Measurements from ENCODE around the gene FCF1. TPM values are rescaled to one million over a fixed set of nuclear protein-coding genes. Genes with fewer than 3 reads are reported as not detected.
"Not testable (repeated sequence)": the region's sequence is repeated elsewhere in the genome, so short reads cannot be mapped to it uniquely, and the experiment has no call there.

FCF1 gene
- total RNA-seq, 1 experiment from 2014 or later, result 29.9 TPM

DNA sequence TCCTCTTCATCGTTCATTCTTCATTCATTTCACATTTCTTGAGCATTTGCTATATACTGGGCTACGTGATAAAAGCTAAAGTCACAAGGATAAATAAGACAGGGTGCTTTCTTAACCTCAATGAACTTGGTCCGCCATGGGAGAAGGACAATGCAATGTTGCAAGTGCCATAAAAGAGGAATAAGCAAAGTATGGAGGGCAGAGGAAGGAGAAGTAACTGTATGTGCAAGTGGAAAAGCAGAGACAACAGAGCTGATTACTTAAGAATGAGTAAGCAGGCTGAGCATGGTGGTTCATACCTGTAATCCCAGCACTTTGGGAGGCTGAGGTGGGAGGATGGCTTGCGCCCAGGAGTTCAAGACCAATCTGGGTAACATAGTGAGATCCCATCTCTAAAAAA is 14.5 kb upstream of the FCF1 start:
- DNase-seq (ENCODE audit: low read depth), result no peak

DNA sequence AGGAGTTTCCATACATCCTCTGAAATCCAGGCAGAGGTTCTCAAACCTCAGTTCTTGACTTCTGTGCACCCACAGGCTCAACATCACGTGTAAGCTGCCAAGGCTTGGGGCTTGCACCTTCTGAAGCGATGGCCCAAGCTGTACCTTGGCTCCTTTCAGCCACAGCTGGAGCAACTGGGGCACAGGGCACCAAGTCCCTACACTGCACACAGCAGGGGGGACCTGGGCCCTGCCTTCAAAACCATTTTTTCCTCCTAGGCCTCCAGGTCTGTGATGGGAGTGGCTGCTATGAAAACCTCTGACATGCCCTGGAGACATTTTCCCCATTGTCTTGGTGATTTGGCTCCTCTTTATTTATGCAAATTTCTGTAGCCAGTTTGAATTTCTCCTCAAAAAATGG is 10.7 kb upstream of the FCF1 start:
- DNase-seq (ENCODE audit: low read depth), result no peak

DNA sequence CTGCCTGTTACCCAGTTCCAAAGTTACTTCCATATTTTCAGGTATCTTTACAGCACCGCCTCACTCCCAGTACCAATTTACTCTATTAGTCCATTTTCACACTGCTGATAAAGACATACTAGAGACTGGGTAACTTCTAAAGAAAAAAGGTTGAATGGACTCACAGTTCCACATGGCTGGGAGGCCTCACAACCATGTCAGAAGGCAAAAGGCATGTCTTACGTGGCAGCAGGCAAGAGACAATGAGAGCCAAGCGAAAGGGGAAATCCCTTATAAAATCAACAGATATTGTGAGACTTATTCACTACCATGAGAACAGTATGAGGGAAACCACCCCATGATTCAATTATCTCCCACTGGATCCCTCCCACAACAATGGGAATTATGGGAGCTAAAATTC is 9.9 kb upstream of the FCF1 start:
- no peak for DNase-seq (ENCODE audit: low read depth)

DNA sequence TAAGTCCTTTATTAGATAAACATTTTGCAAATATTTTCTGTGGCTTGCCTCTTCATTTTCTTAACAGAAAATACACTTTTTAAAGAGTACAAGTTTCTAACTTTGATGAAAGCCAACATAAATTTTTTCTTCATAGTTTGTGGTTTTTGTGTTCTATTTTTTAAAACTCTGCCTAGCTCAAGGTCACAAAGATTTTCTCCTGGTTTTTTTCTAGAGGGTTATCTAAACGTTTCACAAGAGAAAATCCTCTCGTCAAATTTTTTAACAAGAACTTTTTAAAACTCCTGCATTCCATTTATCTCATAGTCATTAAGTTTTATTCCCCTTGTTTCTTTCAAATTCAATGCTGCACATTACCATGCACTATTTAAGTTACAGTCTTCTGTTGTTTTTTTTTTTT is 8.3 kb upstream of the FCF1 start:
- DNase-seq (ENCODE audit: low read depth), result no peak

DNA sequence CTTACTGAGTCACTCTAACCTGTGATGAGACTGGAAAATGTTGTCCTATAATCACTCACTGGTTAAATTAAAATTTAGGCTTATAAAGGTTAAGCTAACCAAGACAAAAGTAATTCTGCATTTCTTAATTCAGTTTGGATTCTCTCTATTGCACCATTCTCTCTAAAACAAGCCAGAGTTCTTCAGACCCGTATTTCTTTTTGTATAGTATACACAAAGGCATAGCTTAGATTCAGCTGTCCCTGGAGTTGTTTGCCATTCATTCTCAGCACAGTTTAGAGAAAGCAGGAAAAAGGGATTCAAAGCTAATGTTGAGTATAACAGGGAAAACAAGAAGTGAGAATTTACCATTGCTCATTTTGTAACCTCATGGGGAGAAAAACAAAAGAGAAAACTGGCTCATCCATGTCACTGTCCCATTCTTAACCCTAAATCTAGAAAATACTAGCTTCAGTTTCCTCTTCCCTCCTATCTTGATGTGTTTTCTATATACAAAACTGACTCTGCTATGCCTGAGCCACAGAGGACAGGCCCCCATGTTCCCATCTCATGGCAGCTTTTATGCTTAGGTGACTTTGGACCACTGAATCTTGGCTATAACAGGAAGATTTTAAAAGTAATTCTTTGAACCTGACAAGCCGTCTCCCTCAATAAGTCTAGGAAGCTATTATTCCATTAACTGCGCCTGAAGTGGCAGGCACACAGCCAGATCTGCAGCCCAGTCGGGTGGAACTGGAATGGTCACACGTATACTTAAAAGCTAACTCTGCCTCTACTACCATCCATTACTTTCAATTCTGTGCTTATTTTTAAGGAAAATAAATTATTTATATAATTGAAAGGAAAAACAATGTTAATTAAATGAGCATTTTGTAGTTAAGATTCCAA is 7.1 kb upstream of the FCF1 start:
- no peak for DNase-seq (ENCODE audit: low read depth)

DNA sequence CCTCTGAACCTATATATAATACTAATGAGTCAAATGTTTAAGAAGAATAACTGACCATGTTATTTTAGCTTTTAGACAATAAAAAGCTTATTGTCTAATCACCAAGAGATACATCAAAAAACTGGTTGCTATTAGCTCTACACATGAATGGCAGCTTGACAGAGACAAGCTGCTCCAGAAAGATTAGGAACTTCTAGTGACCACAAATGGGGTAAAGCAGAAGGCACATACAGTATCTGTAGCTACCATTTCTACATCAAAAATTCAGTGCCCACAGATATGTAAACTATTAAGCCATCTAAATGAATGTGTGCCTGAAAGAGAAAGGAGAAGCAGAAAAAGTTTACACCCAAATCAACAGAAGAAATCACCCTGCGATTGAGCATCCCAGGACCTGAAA is 2.5 kb upstream of the FCF1 start:
- no peak for DNase-seq (ENCODE audit: low read depth)

DNA sequence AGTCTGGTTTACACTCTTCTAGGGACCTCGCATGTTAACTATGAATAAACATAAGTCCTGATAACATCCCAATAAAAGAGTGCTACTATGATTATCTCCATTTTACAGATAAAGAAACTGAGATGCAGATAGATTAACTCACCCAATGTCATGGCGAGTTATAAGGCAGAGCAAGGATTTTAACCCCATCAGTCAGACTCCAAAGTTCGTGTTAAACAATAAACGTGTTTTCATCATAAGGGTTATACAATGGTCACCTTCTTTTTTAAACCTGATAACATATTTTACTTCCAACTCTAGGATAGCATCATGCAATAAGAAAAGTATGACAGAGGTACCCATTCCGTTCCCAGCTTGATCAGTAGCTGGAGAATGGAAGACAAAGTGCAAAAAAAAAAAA is 1.3 kb upstream of the FCF1 start:
- DNase-seq (ENCODE audit: low read depth), result no peak

DNA sequence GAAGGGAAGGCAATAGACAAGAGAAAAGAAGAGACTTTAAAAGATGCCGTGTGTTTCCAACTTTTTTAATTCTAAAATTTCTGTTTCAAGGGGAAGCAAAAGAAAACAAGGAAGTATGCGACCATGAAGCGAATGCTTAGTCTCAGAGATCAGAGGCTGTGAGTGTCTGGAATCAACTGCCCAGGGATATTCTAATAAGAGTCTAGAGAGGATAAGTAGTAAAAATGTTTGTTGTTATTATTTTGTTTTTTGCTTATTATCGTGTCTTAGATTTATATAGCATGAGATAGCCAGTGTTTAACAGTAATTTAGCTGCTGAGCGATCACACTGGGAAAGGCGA is 421 bp downstream of the FCF1 start:
- no peak for DNase-seq (ENCODE audit: low read depth)

DNA sequence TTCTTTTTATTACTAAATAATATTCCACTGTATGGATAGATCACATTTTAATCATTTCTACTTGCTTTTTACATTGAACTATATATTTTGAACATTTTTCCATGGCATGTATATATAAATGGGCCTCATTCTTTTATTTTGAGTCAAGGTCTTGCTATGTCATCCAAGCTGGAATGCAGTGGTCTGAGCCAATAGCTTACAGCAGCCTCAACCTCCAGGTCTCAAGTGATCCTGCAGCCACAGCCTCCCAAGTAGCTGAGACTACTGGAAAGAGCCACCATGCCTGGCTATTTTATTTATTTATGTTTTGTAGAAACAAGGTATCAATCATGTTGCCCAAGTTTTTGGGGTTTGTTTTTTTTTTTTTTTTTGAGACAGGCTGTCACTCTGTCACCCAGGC is 7.6 kb downstream of the FCF1 start:
- DNase-seq (ENCODE audit: low read depth), result no peak

DNA sequence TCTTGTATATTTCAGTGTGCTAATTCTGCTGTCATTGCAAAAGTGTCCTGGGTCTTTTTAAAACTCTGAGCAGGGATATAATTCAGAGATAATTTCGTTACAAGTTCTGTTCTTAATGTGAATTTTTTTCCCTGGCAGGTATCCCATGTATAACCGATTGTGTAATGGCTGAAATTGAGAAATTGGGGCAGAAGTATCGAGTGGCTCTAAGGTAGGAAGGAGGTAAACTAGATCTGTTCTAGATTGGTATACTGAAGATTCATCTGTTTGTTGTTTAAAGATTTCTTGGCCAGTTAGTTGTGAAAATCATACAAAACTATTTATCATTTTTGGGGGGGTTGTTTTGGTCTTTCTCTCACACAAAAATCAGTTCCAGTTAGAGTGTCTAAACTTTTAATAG is 10.2 kb downstream of the FCF1 start:
- DNase-seq (ENCODE audit: low read depth), result no peak

DNA sequence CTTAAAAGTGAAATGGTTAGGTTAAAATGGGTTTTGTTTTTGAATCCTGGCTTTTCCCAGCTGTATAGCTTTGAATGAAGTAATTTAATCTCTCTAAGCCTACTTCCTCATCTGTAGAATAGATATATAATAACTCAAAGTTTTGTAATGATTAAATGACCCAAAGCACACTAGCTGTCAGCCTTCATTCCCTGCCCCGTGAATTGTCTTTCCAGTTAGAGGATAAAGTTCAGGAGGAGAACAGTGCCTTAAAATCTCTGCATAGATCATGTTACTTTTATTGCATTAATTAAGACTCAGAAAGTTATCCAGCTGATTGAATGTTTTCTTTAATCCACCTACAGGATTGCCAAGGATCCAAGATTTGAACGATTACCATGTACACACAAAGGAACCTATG is 19.4 kb downstream of the FCF1 start:
- no peak for DNase-seq (ENCODE audit: low read depth)

DNA sequence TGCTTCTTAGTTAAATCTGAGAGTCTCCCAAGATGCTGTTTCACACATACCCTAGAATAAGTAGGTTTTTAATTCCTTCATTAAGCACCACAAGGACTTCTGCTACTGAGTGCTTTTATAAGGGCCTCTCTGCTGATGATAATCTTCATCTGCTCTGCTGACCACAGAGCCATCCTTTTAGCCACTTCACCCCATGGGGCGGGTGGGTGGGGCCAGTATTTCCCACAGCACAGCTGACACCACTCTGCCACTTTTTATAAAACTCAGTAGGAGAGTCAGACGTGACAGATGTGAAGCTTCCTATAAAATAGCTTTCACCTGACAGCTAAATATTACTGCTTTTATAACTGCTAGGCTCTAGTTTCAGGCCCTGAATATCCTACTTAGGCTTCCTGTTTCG is 20.3 kb downstream of the FCF1 start:
- DNase-seq (ENCODE audit: low read depth), result no peak

DNA sequence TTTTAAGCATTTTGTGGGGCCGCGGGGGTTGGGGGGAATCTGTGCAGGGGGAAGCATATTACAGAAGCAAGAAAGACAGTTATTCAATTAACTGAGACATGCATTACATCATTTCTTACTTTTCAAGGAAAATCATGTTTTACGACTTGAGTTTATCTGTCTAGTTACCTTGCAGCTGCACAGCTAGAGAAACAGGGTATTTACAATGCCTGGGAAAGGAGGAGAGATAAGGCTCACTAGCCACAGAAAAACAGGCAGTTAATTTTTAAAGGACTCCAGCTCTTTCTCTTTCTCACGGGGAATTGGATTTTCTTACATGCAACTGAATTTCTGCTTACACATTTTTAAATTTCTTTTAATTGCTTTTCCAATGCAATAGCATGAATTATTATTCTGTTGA is 22.2 kb downstream of the FCF1 start:
- DNase-seq (ENCODE audit: low read depth), result no peak

DNA sequence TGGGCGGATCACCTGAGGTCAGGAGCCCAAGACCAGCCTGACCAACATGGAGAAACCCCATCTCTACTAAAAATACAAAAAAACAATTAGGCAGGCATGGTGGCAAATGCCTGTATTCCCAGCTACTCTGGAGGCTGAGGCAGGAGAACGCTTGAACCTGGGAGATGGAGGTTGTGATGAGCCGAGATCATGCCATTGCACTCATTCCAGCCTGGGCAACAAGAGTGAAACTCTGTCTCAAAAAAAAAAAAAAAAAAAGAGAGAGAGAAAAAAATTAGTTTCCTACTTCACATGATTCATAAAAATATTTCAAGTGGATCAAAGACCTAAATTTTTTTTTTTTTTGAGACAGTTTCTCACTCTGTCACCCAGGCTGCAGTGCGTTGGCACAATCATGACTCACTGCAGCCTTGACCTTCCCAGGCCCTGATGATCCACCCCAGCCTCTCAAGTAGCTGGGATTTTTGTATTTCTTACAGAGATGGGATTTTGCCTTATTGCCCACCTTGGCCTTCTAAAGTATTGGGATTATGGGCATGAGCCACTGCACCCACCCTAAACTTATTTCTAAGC is 24.9 kb downstream of the FCF1 start:
- DNase-seq (ENCODE audit: low read depth), result peak; percentile 20

DNA sequence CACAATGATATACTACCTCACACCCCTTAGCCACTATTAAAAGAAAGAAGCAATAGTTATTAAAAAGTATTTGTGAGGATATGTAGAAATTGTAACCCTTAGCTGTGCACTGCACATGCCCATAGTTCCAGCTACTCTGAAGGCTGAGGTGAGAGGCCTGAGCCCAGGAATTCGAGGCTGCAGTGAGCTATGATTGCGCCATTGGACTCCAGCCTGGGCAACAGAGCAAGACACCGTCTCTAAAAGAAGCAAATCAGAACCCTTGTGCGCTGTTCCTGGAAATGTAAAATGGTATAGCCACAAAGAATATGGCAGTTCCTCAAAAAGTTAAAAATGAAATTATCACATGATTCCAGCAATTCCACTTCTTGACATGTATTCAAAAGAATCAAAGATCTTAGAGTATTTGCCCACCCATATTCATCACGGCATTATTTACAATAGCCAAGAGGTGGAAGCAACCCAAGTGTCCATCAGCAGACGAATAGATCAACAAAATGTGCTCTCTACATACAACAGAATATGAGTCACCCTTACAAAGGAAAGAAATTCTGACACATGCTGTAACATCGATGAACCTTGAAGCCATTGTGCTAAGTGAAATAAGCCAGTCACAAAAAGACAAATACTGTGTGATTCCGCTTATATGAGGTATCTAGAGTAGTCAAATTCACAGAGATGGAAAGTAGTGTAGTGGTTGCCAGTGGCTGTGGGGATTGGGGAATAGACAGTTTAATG is 26.5 kb downstream of the FCF1 start:
- DNase-seq (ENCODE audit: low read depth), result peak; percentile 1

DNA sequence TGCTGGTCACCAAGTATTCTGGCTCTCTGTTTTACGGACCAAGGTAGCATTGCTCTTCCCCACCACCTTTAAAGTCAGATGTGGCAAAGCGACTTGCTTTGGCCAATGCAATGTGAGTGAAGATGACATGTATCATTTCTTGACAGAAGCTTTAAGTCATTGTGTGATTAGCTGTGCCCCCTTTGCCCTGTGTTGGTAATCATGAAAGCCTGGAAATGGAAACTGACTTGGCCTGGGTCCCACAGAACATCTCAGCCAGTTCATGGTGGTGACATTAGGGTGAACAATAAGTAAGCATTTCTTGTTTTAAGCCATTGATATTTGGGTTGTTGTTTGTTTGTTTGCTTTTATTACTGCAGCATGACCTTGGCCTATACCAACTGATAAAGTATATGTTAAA is 34.3 kb downstream of the FCF1 start:
- no peak for DNase-seq (ENCODE audit: low read depth)

DNA sequence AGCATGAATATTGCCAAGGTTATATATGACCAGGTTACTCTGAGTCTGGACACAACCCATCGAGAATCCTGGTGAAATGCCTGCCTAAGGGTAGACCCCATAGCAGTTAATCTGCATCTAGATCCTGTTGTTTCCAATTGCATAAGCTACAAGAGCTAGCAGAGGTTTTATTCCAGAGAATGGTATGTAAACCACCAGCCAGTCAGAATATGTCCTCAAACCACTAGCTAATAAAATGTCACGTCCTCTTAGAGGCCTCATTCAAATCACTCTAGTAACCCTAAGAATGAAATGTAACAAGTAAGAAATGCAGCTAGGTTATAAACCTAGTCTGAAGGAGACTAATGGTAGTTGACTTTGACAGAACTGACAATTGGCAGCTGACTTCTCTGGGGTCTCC is 41.2 kb downstream of the FCF1 start:
- no peak for DNase-seq (ENCODE audit: low read depth)

DNA sequence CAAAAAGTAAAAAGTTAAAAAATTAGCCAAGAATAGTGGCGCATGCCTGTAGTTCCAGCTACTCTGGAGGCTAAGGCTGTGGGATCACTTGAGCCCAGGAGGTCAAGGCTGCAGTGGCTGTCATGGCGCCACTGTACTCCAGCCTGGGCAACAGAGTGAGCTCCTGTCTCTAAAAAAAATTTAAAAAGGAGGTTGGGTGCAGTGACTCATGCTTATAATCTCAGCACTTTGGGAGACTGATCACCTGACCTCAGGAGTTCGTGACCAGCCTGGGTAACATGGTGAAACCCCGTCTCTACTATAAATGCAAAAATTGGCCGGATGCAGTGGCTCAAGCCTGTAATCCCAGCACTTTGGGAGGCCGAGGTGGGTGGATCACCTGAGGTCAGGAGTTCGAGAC is 42.0 kb downstream of the FCF1 start:
- DNase-seq (ENCODE audit: low read depth), result no peak

DNA sequence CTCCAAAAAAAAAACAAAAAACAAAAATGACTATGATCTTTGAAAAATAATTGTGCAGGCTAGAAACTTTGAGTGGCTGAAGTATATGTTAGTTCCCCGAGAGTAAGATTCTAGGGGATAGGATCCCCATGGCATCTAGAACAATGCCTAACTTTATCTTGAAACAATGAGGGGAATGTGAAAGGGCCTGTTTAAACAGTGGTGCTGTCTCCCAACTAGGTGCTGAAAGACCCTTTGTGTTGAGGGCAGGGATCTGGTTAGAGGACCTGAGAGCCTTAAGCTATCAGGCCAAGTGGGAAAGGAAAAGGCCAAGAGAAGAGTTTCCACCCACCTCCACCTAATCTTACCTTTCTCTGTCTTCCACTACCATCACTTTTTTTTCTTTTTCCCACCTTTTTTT is 43.4 kb downstream of the FCF1 start:
- no peak for DNase-seq (ENCODE audit: low read depth)

DNA sequence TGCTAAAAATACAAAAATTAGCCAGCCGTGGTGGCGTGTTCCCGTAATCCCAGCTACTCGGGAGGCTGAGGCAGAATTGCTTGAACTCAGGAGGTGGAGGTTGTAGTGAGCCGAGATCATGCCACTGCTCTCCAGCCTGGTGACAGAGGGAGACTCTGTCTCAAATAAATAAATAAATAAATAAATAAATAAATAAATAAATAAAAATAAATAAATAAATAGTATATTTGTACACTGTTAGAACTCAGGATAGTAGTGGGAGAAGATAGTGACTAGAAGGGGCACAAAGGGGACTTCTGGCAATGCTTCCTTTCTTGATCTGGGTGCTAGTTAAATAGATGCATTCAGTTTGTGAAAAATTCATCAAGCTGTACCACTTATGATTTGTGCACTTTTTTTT is 45.6 kb downstream of the FCF1 start:
- DNase-seq (ENCODE audit: low read depth), result not testable (repeated sequence)

DNA sequence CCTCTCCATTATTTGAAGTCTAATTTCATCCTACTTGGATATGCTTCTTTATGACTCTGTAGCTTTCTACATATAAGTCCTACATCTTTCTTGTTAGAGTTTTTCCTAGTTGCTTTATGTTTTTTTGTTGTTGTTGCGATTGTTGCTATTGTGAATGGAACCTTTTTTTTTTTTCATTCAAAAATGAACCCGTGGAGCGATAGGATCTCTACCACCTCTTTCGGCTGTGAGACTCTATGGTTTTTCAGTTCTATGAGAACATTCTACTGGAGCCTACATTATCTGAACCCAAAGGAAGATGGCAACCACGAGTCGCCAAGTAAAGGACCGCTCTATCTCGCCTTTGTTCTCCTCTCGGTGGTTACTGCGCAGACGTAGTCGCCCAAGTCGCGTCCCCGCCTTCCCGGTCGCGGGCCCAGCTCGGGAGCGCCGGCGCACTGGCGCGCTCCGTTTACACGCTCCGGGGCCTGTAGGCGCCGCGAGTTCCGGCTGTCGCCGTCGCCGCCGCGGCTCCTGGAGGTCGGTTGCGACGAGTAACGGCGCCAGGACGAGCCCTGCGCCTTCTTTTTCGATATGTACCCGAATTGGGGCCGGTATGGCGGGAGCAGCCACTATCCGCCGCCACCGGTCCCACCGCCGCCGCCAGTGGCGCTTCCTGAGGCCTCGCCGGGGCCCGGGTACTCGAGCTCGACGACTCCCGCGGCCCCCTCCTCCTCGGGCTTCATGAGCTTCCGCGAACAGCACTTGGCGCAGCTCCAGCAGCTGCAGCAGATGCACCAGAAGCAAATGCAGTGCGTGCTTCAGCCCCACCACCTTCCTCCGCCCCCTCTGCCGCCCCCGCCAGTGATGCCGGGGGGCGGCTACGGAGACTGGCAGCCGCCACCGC is 50.2 kb downstream of the FCF1 start, which contains the start of gene YLPM1:
Gene YLPM1, plus strand, starts transcription at position 400 of the 886 bp plus-strand sequence. Its CDS starts 174 bp downstream, at position 574.
- peak; percentile 95 for DNase-seq (ENCODE audit: low read depth)
